ENCODE results near the gene CHKA. TPM values are rescaled to one million over a fixed set of nuclear protein-coding genes. Genes with fewer than 3 reads are reported as not detected.

CHKA gene
- polyA plus RNA-seq, 2 donors: 3.7 to 7.3 TPM

DNA sequence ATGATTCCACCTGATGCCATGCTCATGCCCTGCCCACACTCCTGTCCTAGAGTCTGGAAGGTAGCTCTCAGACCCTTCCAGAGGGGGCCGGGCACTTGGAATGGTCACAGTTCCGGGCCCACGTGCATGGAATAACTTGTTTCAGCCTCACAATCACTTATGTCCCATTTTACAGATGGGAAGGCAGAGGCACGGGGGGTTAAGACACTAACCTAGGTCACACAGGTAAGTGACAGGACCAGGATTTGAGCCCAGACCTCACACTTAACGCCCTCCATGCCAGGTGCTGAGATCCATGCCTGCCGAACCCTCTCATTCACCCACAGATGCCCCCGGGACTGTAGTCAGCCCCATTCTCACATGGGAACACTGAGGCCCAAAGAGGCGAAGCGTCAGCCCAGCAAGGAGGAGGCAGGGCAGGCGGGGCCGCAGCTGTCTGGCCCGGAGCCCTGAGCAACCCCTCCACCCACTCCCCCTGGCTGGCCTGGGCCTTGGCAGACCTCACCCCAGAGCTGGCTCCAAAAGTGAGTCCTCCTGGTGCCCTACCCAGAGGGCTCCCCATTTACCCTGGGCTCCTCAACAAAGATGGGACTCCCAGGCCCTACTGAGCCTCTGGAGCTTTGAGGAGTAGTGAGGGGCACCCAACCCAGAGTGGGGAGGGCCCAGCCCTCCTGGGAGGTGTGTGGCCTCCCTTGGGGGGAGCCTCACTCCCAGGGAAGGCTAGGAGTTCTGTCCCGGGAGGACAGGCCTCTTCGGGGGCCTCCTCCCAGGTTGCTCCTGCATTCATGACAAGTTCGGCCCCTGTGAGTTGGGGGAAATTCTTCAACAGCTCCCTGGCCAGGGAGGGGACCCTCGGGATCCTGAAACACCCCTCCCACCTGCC, 113.4 kb downstream of the CHKA start:
- WGBS, 2 donors: 79 to 84% methylated on average over 16 of the region's 16 CpGs

DNA sequence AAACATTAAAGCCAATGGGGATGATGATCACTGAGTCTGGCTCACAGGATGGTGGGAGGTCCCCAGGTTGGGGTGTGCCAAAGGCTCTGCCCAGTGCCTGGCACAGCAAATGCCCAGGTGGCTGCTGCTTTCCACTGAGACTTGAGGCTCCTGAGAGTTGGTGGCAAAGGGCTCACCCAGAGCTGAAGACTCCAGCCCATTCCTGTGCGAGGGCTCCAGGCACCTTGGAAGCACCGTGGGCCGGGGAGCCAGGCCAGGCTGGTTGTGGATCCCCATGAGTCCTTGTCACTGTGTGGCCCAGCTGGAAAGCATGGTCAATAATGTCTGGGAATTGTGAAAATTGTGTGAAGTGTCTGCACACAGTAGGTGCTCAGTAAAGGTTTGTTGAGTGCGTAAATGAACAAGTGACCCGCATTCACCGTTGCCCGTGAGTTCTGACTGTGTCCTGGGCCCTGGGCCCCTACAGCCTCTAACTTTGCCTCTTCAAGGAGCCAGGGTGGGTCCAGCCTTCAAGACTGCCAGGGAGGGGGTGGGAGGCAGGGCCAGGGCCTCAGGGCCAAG, 114.5 kb downstream of the CHKA start:
- H3K4me3 ChIP-seq (ENCODE audit: low read depth in 1 of 2, low read length in 2 of 2): no peak overlapping the region
- H3K27ac ChIP-seq (ENCODE audit: low read depth in 2 of 2, low read length in 1 of 2): no peak overlapping the region
- peaks cover 0 to 24% of the 10 kb centered on the region in 2 donors for H3K4me1 ChIP-seq (ENCODE audit: control insufficient read depth in 2 of 2, insufficient read depth in 2 of 2, low read length in 1 of 2)
- no peaks in the 10 kb centered on the region for H3K9me3 ChIP-seq (ENCODE audit: control insufficient read depth in 2 of 2, insufficient read depth in 1 of 2, low read depth in 1 of 2, low read length in 1 of 2)
- no peaks in the 10 kb centered on the region for H3K27me3 ChIP-seq (ENCODE audit: control insufficient read depth in 1 of 2, insufficient read depth in 2 of 2, low read length in 2 of 2)
- no peaks in the 10 kb centered on the region for H3K36me3 ChIP-seq (ENCODE audit: control insufficient read depth in 2 of 2, insufficient read depth in 2 of 2, low read length in 1 of 2)
- 96% methylated on average over 7 of the region's 7 CpGs for WGBS, 2 donors

More for the DNA sequence above, 113.4 kb downstream of the CHKA start:
- Histone ChIP-seq H3K36me3 (ENCODE audit: control insufficient read depth in 2 of 2, insufficient read depth in 2 of 2, low read length in 1 of 2) (no peaks in the 10 kb centered on the region), H3K27me3 (ENCODE audit: control insufficient read depth in 1 of 2, insufficient read depth in 2 of 2, low read length in 2 of 2) (no peaks in the 10 kb centered on the region), H3K27ac (ENCODE audit: low read depth in 2 of 2, low read length in 1 of 2) (no peak overlapping the region), H3K9me3 (ENCODE audit: control insufficient read depth in 2 of 2, insufficient read depth in 1 of 2, low read depth in 1 of 2, low read length in 1 of 2) (no peaks in the 10 kb centered on the region), H3K4me1 (ENCODE audit: control insufficient read depth in 2 of 2, insufficient read depth in 2 of 2, low read length in 1 of 2) (peaks cover 0 to 20% of the 10 kb centered on the region in 2 donors), H3K4me3 (ENCODE audit: low read depth in 1 of 2, low read length in 2 of 2) (no peak overlapping the region)

DNA sequence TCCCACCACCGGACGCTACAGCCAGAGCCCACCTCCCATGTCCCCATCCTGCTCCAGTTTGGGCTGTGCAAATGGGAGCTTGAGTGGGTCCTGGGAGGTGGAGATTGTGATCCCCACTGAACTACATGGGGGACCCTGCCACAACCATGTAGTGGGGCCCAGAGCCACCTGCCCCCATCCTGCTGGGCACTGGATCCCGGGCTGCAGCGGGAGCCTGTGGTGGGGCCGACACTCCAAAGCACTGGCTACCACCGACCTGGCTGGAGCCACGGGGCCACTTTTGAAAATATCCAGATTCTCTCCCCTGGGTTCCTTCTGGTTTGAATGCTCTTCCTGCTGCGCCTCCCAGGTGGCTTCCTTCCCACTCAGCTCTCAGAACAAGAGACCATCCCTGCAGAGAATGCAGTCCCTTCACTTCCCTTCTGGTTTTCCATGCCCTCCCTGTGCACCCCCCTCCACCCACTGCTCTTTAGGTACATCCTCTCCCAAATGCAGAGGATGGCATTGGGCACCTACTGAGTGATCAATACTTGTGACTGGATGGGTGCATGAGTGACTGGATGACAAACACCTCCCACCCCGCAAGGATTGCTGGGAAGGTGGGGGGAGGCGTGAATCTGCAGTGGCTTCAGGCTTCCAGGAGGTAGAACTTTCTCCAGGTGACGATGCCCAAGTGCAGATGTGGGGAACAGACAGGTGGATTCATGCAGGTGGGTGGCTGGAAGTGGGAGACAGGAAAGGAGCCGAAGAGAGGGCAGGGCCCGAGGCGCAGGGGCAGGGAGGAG, 116.4 kb downstream of the CHKA start:
- Histone ChIP-seq H3K9me3 (ENCODE audit: control insufficient read depth in 2 of 2, insufficient read depth in 1 of 2, low read depth in 1 of 2, low read length in 1 of 2) (no peaks in the 10 kb centered on the region), H3K4me1 (ENCODE audit: control insufficient read depth in 2 of 2, insufficient read depth in 2 of 2, low read length in 1 of 2) (peaks cover 0 to 13% of the 10 kb centered on the region in 2 donors), H3K36me3 (ENCODE audit: control insufficient read depth in 2 of 2, insufficient read depth in 2 of 2, low read length in 1 of 2) (no peaks in the 10 kb centered on the region), H3K27ac (ENCODE audit: low read depth in 2 of 2, low read length in 1 of 2) (no peak overlapping the region), H3K27me3 (ENCODE audit: control insufficient read depth in 1 of 2, insufficient read depth in 2 of 2, low read length in 2 of 2) (no peaks in the 10 kb centered on the region), H3K4me3 (ENCODE audit: low read depth in 1 of 2, low read length in 2 of 2) (no peak overlapping the region)
- WGBS, 2 donors: 72% methylated on average over 14 of the region's 14 CpGs

DNA sequence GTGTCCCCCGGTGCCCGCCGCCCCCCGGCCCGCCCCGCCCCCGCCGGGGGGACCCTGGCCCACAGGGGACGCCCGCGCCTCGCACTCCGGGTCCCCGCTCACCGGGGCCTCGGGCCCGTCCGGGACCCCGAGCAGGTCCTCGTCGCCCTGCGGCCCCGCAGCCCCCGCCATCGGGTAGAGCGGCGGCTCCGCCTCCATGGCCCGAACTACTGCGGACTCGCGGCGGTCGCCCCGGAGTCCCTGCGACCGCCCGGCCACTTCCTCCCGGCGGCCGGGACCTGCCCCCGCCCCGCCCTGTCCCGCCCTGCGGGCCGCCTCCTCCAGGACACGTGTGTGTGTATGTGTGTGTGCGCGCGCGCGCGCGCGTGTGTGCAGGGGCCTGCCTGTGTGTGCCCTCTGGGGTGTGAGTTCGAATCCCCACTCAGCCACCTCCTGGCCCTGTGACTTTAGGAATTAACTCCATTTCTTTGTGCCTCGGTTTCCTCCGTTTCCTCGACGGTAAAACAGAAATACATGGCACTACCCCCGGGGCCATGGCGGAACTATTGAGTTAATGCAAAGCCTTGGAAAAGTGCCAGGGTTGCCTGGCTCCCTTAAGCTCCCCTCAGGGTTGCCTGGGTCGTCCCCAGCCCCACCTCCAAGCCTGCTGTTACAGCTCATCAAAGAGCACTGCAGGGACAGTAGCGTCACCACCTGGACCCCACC, 117.2 kb downstream of the CHKA start, which contains the start of gene UNC93B1:
Gene UNC93B1, minus strand, starts transcription at position 252 of the 705 bp plus-strand sequence. Its CDS starts 54 bp downstream, at position 198.
- Histone ChIP-seq H3K36me3 (ENCODE audit: control insufficient read depth in 2 of 2, insufficient read depth in 2 of 2, low read length in 1 of 2) (no peaks in the 10 kb centered on the region), H3K4me3 (ENCODE audit: low read depth in 1 of 2, low read length in 2 of 2) (peak within 1 kb of the TSS; percentile 74 to 76), H3K4me1 (ENCODE audit: control insufficient read depth in 2 of 2, insufficient read depth in 2 of 2, low read length in 1 of 2) (peaks cover 0 to 10% of the 10 kb centered on the region in 2 donors), H3K9me3 (ENCODE audit: control insufficient read depth in 2 of 2, insufficient read depth in 1 of 2, low read depth in 1 of 2, low read length in 1 of 2) (no peaks in the 10 kb centered on the region), H3K27me3 (ENCODE audit: control insufficient read depth in 1 of 2, insufficient read depth in 2 of 2, low read length in 2 of 2) (no peaks in the 10 kb centered on the region), H3K27ac (ENCODE audit: low read depth in 2 of 2, low read length in 1 of 2) (peak within 1 kb of the TSS; percentile 61 to 74)
- whole genome bisulfite sequencing, 2 donors: 3% methylated on average over 58 to 64 of the region's 64 CpGs

DNA sequence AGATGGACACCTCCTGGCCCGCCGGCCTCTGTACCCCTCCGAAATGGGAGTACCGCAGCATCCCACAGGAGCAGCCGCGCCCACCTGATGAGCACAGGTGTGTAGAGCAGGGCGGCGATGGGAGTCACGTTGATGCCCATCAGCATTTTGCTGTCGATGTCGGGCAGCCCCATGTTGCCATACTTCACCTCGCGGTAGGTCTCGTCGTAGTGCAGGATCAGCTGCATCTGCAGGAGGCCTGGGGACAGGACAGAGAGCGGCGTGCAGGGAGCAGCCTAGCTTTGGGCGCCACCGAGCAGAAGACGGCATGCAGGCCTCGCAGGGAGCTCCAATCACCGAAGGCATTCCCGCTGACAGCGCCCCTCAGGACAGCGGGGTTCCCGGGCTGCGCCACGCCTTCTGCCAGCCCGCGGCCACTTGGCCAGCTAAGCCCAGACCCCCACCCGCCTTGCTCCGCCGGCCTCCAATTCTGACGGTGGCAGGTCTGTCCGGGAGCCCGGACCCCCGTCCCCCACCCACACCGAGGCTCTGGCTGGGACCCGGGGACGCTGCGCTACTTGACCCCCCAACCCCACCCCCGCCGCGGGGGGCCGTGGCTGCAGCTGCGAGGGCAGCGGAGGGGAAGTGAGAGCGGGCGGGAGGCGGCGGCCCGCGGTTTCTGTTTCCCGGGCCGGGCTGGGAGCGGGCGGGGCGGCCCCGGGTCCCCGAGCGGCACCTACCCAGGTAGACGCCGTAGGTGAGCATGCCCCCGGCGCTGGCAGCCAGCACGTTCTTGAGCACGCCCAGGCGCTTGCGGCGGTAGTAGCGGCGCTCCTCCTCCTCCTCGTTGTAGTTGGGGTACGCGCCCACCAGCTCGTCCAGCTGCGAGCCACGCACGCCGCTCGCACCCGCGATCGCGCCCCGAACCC, 118.0 kb downstream of the CHKA start:
- Histone ChIP-seq H3K9me3 (ENCODE audit: control insufficient read depth in 2 of 2, insufficient read depth in 1 of 2, low read depth in 1 of 2, low read length in 1 of 2) (no peaks in the 10 kb centered on the region), H3K36me3 (ENCODE audit: control insufficient read depth in 2 of 2, insufficient read depth in 2 of 2, low read length in 1 of 2) (no peaks in the 10 kb centered on the region), H3K27ac (ENCODE audit: low read depth in 2 of 2, low read length in 1 of 2) (peak overlapping the region; percentile 61 to 74), H3K4me1 (ENCODE audit: control insufficient read depth in 2 of 2, insufficient read depth in 2 of 2, low read length in 1 of 2) (peaks cover 0 to 7% of the 10 kb centered on the region in 2 donors), H3K4me3 (ENCODE audit: low read depth in 1 of 2, low read length in 2 of 2) (peak overlapping the region; percentile 74 to 76), H3K27me3 (ENCODE audit: control insufficient read depth in 1 of 2, insufficient read depth in 2 of 2, low read length in 2 of 2) (no peaks in the 10 kb centered on the region)
- WGBS, 2 donors: 11 to 28% methylated on average over 55 to 86 of the region's 86 CpGs

Other genes with a start within 250 kb of the CHKA start
- 10 to 100 TPM; 20.5 to 24.4 TPM for gene UNC93B1, start 117.3 kb downstream of the CHKA start, polyA plus RNA-seq
- gene ALDH3B1, start 111.1 kb downstream of the CHKA start, polyA plus RNA-seq: 10 to 100 TPM in 1 of 2 donors, 1 to 10 TPM in 1; 5.0 to 19.7 TPM
- gene NDUFS8, start 90.7 kb downstream of the CHKA start, polyA plus RNA-seq: 100 to 1,000 TPM; 131 to 168 TPM
- 10 to 100 TPM; 51.0 to 74.0 TPM for gene TCIRG1, start 82.4 kb downstream of the CHKA start, polyA plus RNA-seq
- gene KMT5B, start 91.9 kb upstream of the CHKA start, polyA plus RNA-seq: 10 to 100 TPM; 12.7 to 16.8 TPM
- gene C11orf24, start 150.6 kb upstream of the CHKA start, polyA plus RNA-seq: 10 to 100 TPM in 1 of 2 donors, 1 to 10 TPM in 1; 8.9 to 13.4 TPM
- gene LRP5, start 191.2 kb upstream of the CHKA start, polyA plus RNA-seq: 10 to 100 TPM; 16.0 to 24.5 TPM